Endothelial cell (in vitro differentiated cells): ENCODE data around the gene TNFRSF19. TPM values are rescaled to one million over a fixed set of nuclear protein-coding genes. Genes with fewer than 3 reads are reported as not detected.

Experiments
- DNase-seq: peaks from one replicate; pipeline ENCODE4 v3.0.0; 2021; ENCODE audit warnings: low spot score
- H3K27ac Mint-ChIP-seq: one replicate; pipeline ENCODE4 v1.8.0; 2021; ENCODE audit warnings: mixed read lengths, inconsistent platforms; ENCODE audit not compliant: unreplicated experiment
- H3K27me3 Mint-ChIP-seq: one replicate; pipeline ENCODE4 v1.8.0; 2021; ENCODE audit warnings: mild to moderate bottlenecking, moderate library complexity, mixed read lengths, inconsistent platforms; ENCODE audit not compliant: unreplicated experiment
- H3K36me3 Mint-ChIP-seq: one replicate; pipeline ENCODE4 v1.8.0; 2021; ENCODE audit warnings: mild to moderate bottlenecking, low read depth, mixed read lengths, inconsistent platforms; ENCODE audit not compliant: unreplicated experiment
- H3K4me1 Mint-ChIP-seq: one replicate; pipeline ENCODE4 v1.8.0; 2021; ENCODE audit warnings: mild to moderate bottlenecking, mixed read lengths, inconsistent platforms; ENCODE audit not compliant: unreplicated experiment
- H3K4me3 Mint-ChIP-seq: one replicate; pipeline ENCODE4 v1.8.0; 2021; ENCODE audit warnings: mild to moderate bottlenecking, mixed read lengths, inconsistent platforms; ENCODE audit not compliant: unreplicated experiment
- H3K9me3 Mint-ChIP-seq: one replicate; pipeline ENCODE4 v1.8.0; 2021; ENCODE audit warnings: mixed read lengths, inconsistent platforms; ENCODE audit not compliant: unreplicated experiment
- total RNA-seq: library from RNA; stranded (reverse); fragmentation: NEBNext Ultra II Directional; extraction: Animal tissue kit (Norgen Biotek cat#: 25700); gene quantifications from one replicate; pipeline ENCODE4 v1.2.1, GENCODE V29; 2021; ENCODE audit not compliant: unreplicated experiment
- TF ChIP-seq, protein P1 (sequence below): fragments of 200-600 bp; sonication (generic); IDR thresholded peaks from one replicate; pipeline ENCODE4 v1.5.0; 2021; ENCODE audit warnings: antibody characterized with exemption; ENCODE audit not compliant: unreplicated experiment

TNFRSF19 gene
- total RNA-seq, 1 donor from 2014 or later: 8.8 TPM

DNA sequence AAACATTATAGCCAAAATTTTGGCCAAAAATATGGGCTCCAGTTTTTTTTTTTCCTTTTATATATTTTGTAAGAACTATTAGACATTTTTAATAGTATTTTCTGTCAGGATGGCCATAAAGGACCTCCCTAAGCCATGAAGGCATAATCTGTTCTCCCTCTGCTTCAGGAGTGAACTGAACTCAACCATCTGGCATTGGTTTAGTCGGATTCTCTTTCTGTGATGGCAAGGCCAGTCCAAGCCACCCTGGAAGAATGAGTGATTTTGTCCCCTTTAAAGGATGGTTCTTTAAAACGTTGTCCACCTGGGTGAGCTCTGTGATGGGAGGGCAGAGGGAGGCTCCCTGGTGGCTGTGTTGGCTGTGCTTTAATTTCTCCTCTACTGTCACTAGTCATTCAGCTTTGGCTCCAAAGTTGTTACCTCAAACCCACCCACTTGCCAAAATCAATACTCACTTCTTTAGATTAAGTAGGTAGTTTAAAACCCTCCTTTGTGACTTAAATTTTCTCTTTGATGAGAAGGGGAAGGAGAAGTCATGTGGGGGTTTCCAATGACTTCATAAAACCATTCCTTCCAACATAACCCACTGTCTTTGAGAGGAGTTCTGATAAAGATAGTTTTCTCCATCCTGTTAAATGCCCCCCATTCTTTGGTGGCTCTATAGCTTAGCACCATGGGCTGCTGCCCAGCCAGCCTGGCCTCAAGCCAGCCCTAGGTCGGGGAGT is 4.4 kb downstream of the TNFRSF19 start:
- Mint-ChIP-seq H3K9me3 (no peaks in the 10 kb centered on the region), H3K27ac (no peak overlapping the region), H3K36me3 (peaks cover 4% of the 10 kb centered on the region), H3K4me1 (peaks cover 15% of the 10 kb centered on the region), H3K27me3 (peaks cover 1% of the 10 kb centered on the region), H3K4me3 (no peak overlapping the region)
- DNase-seq: no peak
- TF ChIP-seq, protein P1, sequence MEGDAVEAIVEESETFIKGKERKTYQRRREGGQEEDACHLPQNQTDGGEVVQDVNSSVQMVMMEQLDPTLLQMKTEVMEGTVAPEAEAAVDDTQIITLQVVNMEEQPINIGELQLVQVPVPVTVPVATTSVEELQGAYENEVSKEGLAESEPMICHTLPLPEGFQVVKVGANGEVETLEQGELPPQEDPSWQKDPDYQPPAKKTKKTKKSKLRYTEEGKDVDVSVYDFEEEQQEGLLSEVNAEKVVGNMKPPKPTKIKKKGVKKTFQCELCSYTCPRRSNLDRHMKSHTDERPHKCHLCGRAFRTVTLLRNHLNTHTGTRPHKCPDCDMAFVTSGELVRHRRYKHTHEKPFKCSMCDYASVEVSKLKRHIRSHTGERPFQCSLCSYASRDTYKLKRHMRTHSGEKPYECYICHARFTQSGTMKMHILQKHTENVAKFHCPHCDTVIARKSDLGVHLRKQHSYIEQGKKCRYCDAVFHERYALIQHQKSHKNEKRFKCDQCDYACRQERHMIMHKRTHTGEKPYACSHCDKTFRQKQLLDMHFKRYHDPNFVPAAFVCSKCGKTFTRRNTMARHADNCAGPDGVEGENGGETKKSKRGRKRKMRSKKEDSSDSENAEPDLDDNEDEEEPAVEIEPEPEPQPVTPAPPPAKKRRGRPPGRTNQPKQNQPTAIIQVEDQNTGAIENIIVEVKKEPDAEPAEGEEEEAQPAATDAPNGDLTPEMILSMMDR: no peak

DNA sequence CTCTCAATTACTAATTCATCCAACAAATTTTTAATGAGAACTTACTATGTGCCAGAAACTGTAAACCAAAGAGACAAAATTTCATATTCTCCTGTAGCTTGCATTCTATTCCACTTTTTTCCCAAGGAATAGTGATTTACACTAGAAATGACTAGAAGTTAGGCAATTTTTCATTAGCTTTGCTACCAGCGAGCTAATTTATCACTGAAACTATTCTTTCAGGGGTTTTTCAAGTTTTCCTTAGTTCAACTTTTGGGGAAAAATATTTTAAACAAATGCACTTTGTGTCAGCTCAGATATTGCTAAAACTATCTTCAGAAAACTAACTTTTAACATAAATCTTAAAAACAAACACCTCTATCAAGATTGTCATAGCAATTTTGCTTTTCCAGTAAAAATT is 5.4 kb downstream of the TNFRSF19 start:
- TF ChIP-seq, protein P1: no peak
- H3K27me3 Mint-ChIP-seq: peaks cover 1% of the 10 kb centered on the region
- H3K4me1 Mint-ChIP-seq: peaks cover 13% of the 10 kb centered on the region
- DNase-seq: no peak
- H3K4me3 Mint-ChIP-seq: no peak overlapping the region
- H3K27ac Mint-ChIP-seq: no peak overlapping the region
- H3K9me3 Mint-ChIP-seq: no peaks in the 10 kb centered on the region
- peaks cover 4% of the 10 kb centered on the region for H3K36me3 Mint-ChIP-seq

DNA sequence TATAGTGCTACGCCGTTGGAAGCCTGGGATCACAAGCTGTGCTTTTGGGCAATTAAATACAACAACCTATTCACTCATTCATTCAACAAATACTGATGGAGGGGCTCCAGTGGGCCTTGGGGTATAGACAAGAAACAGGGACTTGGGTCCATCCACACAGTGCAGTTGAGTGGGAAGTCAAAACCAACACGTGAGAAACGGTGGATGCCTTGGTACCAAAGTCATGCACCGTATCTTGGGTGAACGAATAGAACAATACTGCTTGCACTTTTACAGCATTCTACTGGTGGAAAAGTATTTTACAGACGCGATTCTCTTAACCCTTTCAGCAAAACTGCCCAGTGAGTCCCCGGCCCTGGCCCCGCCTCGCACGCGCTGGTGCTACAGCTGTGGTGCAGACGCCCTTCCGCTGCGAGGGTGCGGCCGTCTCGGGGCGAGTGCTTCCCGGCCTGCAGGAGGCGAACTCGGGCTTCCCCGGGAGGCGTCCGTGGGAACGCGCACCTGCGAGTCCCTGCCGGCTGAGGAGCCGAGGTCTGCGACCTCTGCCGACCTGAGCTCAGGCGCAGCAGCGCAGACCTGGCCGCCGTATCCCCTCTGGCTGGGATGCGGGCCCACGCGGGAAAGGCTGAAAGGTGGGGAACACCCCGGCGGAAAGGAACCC is 8.3 kb downstream of the TNFRSF19 start:
- peak; percentile 70 for DNase-seq
- H3K27me3 Mint-ChIP-seq: peaks cover under 1% of the 10 kb centered on the region
- TF ChIP-seq, protein P1: peak; percentile 29
- H3K27ac Mint-ChIP-seq: no peak overlapping the region
- no peaks in the 10 kb centered on the region for H3K9me3 Mint-ChIP-seq
- peaks cover 4% of the 10 kb centered on the region for H3K36me3 Mint-ChIP-seq
- peaks cover 12% of the 10 kb centered on the region for H3K4me1 Mint-ChIP-seq
- peak overlapping the region; percentile 79 for H3K4me3 Mint-ChIP-seq

DNA sequence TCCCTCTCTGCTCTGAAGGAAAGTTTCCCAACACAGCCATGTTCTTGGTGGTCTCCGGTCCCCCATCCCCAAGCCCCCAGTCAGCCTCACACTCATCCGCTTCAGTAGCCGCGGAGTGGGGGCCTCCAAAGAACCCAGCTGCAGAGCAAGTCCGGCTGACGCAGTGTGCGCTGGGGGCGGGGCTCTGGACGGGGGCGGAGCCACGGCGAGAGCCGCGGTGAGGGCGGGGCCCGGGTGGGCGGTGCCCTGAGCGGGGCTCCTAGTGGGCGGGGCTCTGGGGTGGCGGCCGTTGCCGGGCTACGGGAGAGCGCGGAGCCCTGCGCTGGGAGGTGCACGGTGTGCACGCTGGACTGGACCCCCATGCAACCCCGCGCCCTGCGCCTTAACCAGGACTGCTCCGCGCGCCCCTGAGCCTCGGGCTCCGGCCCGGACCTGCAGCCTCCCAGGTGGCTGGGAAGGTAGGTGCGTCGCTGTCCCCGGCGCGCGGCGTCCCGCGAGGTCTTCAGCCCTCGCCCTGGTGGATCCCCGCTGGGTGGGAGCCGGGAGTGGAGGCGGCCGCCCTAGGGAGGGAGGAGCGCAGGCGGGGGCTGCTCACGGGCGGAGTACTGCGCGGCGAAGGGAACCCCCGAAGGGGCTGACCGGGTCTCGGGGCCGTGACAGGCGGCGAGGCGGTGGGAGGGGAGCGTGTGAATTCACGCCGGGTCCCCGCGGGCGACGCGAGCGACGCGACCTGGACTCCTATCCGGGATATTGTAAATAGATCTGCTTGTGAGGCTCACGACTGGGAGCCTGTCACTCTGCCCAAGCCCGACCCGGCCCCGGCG is 9.1 kb downstream of the TNFRSF19 start:
- Mint-ChIP-seq H3K4me3 (peak overlapping the region; percentile 89), H3K9me3 (no peaks in the 10 kb centered on the region), H3K4me1 (peaks cover 12% of the 10 kb centered on the region), H3K27ac (no peak overlapping the region), H3K27me3 (no peaks in the 10 kb centered on the region), H3K36me3 (peaks cover 4% of the 10 kb centered on the region)
- TF ChIP-seq, protein P1: no peak
- DNase-seq: peak; percentile 97
